Mesothelial cell of epicardium (in vitro differentiated cells): Measurements from ENCODE around the gene FOXN1. TPM values are rescaled to one million over a fixed set of nuclear protein-coding genes. Genes with fewer than 3 reads are reported as not detected.

Experiments
- DNase-seq, 2 experiments: peaks; one replicate each; pipeline ENCODE4 v3.0.0; 2021; ENCODE audit warnings: low spot score in 2 of 2; ENCODE audit not compliant: unreplicated experiment in 2 of 2
- H3K27ac Mint-ChIP-seq: 2 replicates; pipeline ENCODE4 v1.8.0; 2021; ENCODE audit warnings: mixed read lengths
- H3K27me3 Mint-ChIP-seq: 2 replicates; pipeline ENCODE4 v1.8.0; 2021; ENCODE audit warnings: low read depth, mixed read lengths
- H3K36me3 Mint-ChIP-seq: 2 replicates; pipeline ENCODE4 v1.8.0; 2021; ENCODE audit warnings: mixed read lengths
- H3K4me1 Mint-ChIP-seq: 2 replicates; pipeline ENCODE4 v1.8.0; 2021; ENCODE audit warnings: mixed read lengths
- H3K4me3 Mint-ChIP-seq: 2 replicates; pipeline ENCODE4 v1.8.0; 2021; ENCODE audit warnings: mild to moderate bottlenecking, moderate library complexity, mixed read lengths
- H3K9me3 Mint-ChIP-seq: 2 replicates; pipeline ENCODE4 v1.8.0; 2021; ENCODE audit warnings: mixed read lengths
- CTCF ChIP-seq: fragments of 200-600 bp; sonication (generic); IDR thresholded peaks from one replicate; pipeline ENCODE4 v1.5.0; 2021; ENCODE audit warnings: antibody characterized with exemption; ENCODE audit not compliant: unreplicated experiment
- total RNA-seq: library from RNA; stranded (reverse); gene quantifications from 3 replicates; pipeline ENCODE4 v1.2.1, GENCODE V29; 2021

Gene FOXN1
- total RNA-seq, 1 donor from 2014 or later, result 0.34 TPM

GRCh38 chr17:28494445-28495188, 11.5 kb upstream of the FOXN1 start:
- H3K27me3 Mint-ChIP-seq, result no peaks in the 10 kb centered on the region
- H3K27ac Mint-ChIP-seq, result no peak overlapping the region
- no peak overlapping the region for H3K4me3 Mint-ChIP-seq
- TF ChIP-seq CTCF, result peak; percentile 86
- H3K4me1 Mint-ChIP-seq, result peaks cover 18% of the 10 kb centered on the region
- DNase-seq, result peak; percentile 66 to 93
- no peaks in the 10 kb centered on the region for H3K9me3 Mint-ChIP-seq
- no peaks in the 10 kb centered on the region for H3K36me3 Mint-ChIP-seq

GRCh38 chr17:28495635-28496034, 10.5 kb upstream of the FOXN1 start:
- Mint-ChIP-seq H3K36me3 (no peaks in the 10 kb centered on the region), H3K4me3 (no peak overlapping the region), H3K9me3 (no peaks in the 10 kb centered on the region), H3K27me3 (no peaks in the 10 kb centered on the region), H3K4me1 (peaks cover 18% of the 10 kb centered on the region), H3K27ac (no peak overlapping the region)
- no peak for TF ChIP-seq CTCF
- no peak for DNase-seq

- DNase-seq, result no peak
- Mint-ChIP-seq H3K4me1 (peaks cover 21% of the 10 kb centered on the region), H3K9me3 (no peaks in the 10 kb centered on the region), H3K36me3 (no peaks in the 10 kb centered on the region), H3K27ac (peak overlapping the region; percentile 39), H3K27me3 (no peaks in the 10 kb centered on the region), H3K4me3 (no peak overlapping the region)
- no peak for TF ChIP-seq CTCF
Observed at GRCh38 chr17:28497931-28498330, 8.2 kb upstream of the FOXN1 start.

- Mint-ChIP-seq H3K36me3 (no peaks in the 10 kb centered on the region), H3K4me3 (no peak overlapping the region), H3K27me3 (no peaks in the 10 kb centered on the region), H3K9me3 (no peaks in the 10 kb centered on the region), H3K27ac (no peak overlapping the region), H3K4me1 (peaks cover 21% of the 10 kb centered on the region)
- no peak for DNase-seq
- no peak for TF ChIP-seq CTCF
Observed at GRCh38 chr17:28498652-28499363, 7.3 kb upstream of the FOXN1 start.

GRCh38 chr17:28499364-28499664, 6.8 kb upstream of the FOXN1 start:
- Mint-ChIP-seq H3K36me3 (no peaks in the 10 kb centered on the region), H3K9me3 (no peaks in the 10 kb centered on the region), H3K4me3 (no peak overlapping the region)

More at GRCh38 chr17:28499364-28499664, 6.8 kb upstream of the FOXN1 start:
- no peak for DNase-seq
- H3K4me1 Mint-ChIP-seq, result peaks cover 21% of the 10 kb centered on the region
- no peak for TF ChIP-seq CTCF
- no peaks in the 10 kb centered on the region for H3K27me3 Mint-ChIP-seq
- no peak overlapping the region for H3K27ac Mint-ChIP-seq
